ENCODE data around the gene SLIT3. TPM values are rescaled to one million over a fixed set of nuclear protein-coding genes. Genes with fewer than 3 reads are reported as not detected.

The SLIT3 gene
- total and polyA plus RNA-seq, 8 donors: 1.2 to 24.5 (median 8.6) TPM

- H3K4me3 ChIP-seq: no peak overlapping the region
- H3K36me3 ChIP-seq: peaks cover 0 to 48% (median 8%) of the 10 kb centered on the region in 4 donors
- no peaks in the 10 kb centered on the region for H3K27me3 ChIP-seq
- TF ChIP-seq POLR2A (IDR thresholded peaks at IDR 0.05) (no peak), EP300 (IDR thresholded peaks at IDR 0.05) (no peak), POLR2AphosphoS5 (IDR thresholded peaks at IDR 0.05) (no peak), CTCF (IDR thresholded peaks at IDR 0.05) (no peak)
- 85 to 88% (median 87%) methylated on average over 18 of the region's 18 CpGs for WGBS, 5 donors
- H3K9me3 ChIP-seq: no peaks in the 10 kb centered on the region
- intact Hi-C loops (cut with DNase I; ENCODE audit: low total_unique reads): no loop called here
- no peaks in the 10 kb centered on the region for H3K4me1 ChIP-seq
- DNase-seq: no peak
- H3K27ac ChIP-seq: no peak overlapping the region
Measured at GRCh38 chr5:168752416-168753190, 548.3 kb downstream of the SLIT3 start.

- Histone ChIP-seq H3K4me1 (no peaks in the 10 kb centered on the region), H3K36me3 (peaks cover 0 to 54% (median 12%) of the 10 kb centered on the region in 4 donors), H3K27me3 (no peaks in the 10 kb centered on the region), H3K4me3 (no peak overlapping the region), H3K9me3 (no peaks in the 10 kb centered on the region), H3K27ac (no peak overlapping the region)
- DNase-seq: no peak
- 88 to 98% (median 92%) methylated on average over 3 of the region's 3 CpGs for WGBS, 5 donors
- intact Hi-C loops (cut with DNase I; ENCODE audit: low total_unique reads): no loop called here
- TF ChIP-seq CTCF (IDR thresholded peaks at IDR 0.05) (no peak), POLR2A (IDR thresholded peaks at IDR 0.05) (no peak), POLR2AphosphoS5 (IDR thresholded peaks at IDR 0.05) (no peak), EP300 (IDR thresholded peaks at IDR 0.05) (no peak)
Measured at GRCh38 chr5:168752012-168752411, 548.9 kb downstream of the SLIT3 start.

GRCh38 chr5:168750926-168751325, 550.0 kb downstream of the SLIT3 start:
- peaks cover 0 to 55% (median 12%) of the 10 kb centered on the region in 4 donors for H3K36me3 ChIP-seq
- H3K27me3 ChIP-seq: no peaks in the 10 kb centered on the region
- H3K4me1 ChIP-seq: no peaks in the 10 kb centered on the region
- no peaks in the 10 kb centered on the region for H3K9me3 ChIP-seq
- H3K4me3 ChIP-seq: no peak overlapping the region
- 69 to 85% (median 76%) methylated on average over 6 of the region's 6 CpGs for WGBS, 5 donors
- TF ChIP-seq CTCF (IDR thresholded peaks at IDR 0.05) (no peak), POLR2A (IDR thresholded peaks at IDR 0.05) (no peak)
- DNase-seq: no peak
- no peak overlapping the region for H3K27ac ChIP-seq
- intact Hi-C loops (cut with DNase I; ENCODE audit: low total_unique reads): no loop called here

GRCh38 chr5:168749391-168750100, 551.4 kb downstream of the SLIT3 start:
- Histone ChIP-seq H3K4me1 (no peaks in the 10 kb centered on the region), H3K36me3 (peaks cover 0 to 64% (median 12%) of the 10 kb centered on the region in 4 donors), H3K27me3 (no peaks in the 10 kb centered on the region), H3K9me3 (peaks cover 0 to 7% (median 0%) of the 10 kb centered on the region in 4 donors), H3K4me3 (no peak overlapping the region), H3K27ac (no peak overlapping the region)
- WGBS, 5 donors: 91 to 99% (median 94%) methylated on average over 9 to 11 of the region's 11 CpGs
- DNase-seq: no peak
- intact Hi-C loops (cut with DNase I; ENCODE audit: low total_unique reads): no loop called here
- TF ChIP-seq POLR2AphosphoS5 (IDR thresholded peaks at IDR 0.05): no peak
- TF ChIP-seq EP300 (IDR thresholded peaks at IDR 0.05): no peak
- TF ChIP-seq CTCF (IDR thresholded peaks at IDR 0.05): no peak
- TF ChIP-seq POLR2A (IDR thresholded peaks at IDR 0.05): no peak

Data from stomach (tissue), 9 donors.